ENCODE results near the gene WDFY4.

- TF ChIP-seq CTCF (conservative IDR thresholded peaks at IDR 0.05; ENCODE audit: low read depth, low read length): no peak
- TF ChIP-seq MXI1 (IDR thresholded peaks at IDR 0.05; ENCODE audit: borderline replicate concordance, low read depth, low read length): no peak
- no peak for TF ChIP-seq POLR2A (IDR thresholded peaks at IDR 0.05; ENCODE audit: low read depth, low read length)
Measured at GRCh38 chr10:48965460-48965859, 280.8 kb downstream of the WDFY4 start.

Data from IMR-90 (cell line).